Anterior cingulate cortex (tissue), 58 donors: ENCODE data around the gene USP49.

Experiments
- DNase-seq, 58 donors: peaks; one replicate each; lab custom pipeline; 2025; lab: John Stamatoyannopoulos, UW

Gene USP49

GRCh38 chr6:41785254-41785653 is 109.9 kb downstream of the USP49 start:
- DNase-seq = no peak

- no peak for DNase-seq
These were observed 110.5 kb downstream of the USP49 start for GRCh38 chr6:41784581-41785171.

DNA sequence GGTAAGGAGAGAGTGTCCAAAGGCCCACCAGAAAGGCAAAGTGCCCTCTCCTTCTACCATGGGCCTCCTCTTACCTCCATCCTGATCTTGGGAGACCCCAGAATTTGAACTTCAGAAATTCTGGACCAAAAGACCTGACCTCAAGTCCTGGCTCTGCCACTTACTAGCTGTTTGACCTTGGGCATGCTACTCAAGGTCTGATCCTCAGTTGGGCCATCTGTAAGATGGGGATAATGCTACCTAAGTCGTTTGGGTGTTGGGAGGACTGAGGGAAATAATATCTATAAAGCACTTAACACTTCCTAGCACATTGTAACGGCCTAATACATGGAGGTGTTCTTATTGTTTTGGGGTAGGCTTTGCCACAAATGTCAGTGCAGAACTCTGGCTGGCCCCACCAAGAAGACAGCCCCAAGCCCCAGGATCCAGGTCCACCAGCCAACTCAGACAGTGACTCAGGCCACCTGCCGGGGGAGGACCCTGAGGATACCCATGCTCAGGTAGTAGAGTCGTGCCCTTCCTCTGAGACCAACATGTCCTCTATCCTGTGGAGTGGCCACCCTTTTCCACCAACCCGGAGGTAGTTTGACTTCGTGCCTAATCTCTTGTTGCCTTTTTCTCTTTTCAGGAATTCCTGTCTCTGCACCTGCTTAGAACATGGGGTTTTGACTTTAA is 111.9 kb downstream of the USP49 start:
- no peak for DNase-seq

DNA sequence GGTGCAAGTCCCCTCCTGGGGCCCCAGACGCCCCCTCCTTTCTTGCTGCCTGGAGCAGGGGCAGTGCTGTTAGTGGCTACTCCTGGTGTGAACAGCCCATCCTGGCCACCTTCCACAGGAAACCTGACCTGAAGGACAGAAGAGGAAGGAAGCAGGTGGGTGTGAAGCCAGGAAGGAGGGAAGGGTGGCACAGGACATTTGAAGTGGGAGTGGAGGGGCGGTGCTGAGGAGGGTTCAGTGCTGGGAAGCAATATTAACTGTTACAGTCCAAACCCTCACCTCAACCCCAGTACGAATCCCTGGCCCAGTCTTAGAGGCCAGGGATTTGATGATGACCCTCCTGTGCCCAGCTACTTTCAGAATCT is 113.8 kb downstream of the USP49 start:
- DNase-seq = peak in 1 of 58 donors; percentile 34

GRCh38 chr6:41780551-41781365 is 114.4 kb downstream of the USP49 start, which contains the start of gene PRICKLE4:
PRICKLE4 (plus strand) TSS chr6:41780782; CDS start chr6:41783474, 2,692 bp downstream.
- peak in 12 of 58 donors; percentile 22 to 47 (median 32) for DNase-seq

DNA sequence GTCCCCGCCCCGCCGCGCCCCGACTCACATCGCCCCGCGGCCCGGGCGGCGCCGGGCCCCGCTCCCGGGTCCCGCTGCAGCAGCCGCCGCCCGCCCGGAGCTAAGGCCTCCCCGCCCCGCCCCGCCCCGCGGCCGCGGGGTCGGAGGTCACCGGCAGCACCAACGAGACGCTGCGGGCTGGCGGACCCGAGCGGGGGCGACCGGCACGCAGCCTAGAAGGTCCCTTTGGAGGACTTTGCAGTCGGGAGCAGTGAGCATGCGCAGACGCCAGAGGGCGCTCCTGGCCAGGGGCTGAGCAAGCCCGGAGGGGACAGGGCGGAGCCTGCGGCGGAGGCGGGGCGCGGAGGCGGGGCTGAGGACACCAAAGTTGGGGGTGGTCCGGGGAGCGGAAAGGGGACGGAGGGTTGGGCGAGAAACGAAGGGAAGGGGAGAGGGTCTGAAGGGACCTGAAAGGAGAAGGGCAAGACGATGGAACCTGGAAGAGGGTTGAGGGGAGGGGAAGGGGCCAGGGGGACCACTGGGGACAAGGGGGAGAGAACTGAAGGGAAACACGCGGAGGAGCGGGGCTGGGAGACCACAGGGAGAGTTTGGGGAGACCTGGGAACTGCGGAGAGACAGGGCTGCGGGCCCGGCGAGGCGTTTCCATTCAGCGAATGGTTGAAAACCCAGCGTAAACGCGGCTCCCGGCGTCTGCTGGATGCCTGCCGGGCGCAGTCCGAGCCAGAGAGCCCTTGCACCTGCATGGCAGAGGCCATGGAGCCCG is 115.2 kb downstream of the USP49 start, which contains the start of gene FRS3:
TSS of gene FRS3 (minus strand) at position 113 of the 763 bp plus-strand sequence. CDS start 2,913 bp downstream, outside the sequence.
- DNase-seq = peak; percentile 87 to 99 (median 97)

DNA sequence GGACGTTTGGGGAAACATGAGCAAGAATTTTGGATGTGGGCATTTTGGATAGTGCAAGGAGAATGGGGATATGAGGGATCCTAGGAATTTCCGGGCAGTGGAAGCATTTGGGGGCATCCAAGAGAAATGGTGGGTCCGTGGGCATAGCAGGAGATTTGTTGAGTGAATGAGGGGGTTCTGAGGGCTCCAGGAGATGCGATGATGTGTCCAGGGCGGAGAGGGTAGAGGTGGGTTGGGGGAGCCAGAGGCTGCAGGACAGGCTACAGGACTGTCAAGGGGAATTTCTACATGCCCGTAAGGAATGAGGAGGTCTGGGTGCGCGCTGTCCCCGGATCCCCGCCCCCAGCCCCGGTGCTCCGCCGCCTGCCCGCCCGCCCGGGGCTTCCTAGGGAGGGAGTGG is 115.8 kb downstream of the USP49 start:
- peak in 4 of 58 donors; percentile 15 to 67 (median 40) for DNase-seq

GRCh38 chr6:41778895-41779294 is 116.3 kb downstream of the USP49 start:
- DNase-seq = no peak

DNA sequence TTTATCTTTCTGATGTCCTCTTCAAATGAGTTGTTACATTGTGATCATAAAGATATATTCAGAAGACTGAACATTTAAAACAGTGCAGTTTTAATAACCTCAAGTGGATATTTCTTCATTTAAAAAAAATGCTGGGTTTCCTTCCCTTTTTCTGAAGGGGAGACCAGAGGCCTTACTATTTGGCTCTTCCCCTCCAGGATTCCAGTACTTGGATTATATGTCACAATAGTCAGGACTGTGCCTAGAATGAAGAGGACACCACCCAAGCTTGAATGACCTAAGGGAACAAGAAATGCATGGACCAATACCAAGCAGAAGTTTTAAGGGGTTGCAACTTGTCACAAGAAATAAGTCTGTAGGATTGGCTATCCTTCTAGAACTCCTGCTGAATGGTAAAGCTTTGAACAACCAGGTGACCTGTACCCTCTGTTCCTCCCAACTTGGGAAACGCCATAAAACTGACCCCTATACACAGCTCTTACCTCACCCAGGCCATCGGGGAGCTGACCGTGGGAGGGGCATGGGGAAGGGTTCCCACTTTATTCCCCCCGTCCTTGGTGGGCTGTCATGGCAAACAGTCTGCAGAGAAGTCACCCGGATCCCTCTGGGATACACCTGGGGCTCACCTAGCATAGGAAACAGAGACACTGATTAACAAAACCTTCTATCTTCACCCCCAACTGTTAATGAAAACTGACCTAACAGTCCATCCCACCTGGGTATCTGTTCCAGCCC is 117.5 kb downstream of the USP49 start:
- no peak for DNase-seq

GRCh38 chr6:41775293-41775882 is 119.8 kb downstream of the USP49 start:
- DNase-seq = no peak

DNA sequence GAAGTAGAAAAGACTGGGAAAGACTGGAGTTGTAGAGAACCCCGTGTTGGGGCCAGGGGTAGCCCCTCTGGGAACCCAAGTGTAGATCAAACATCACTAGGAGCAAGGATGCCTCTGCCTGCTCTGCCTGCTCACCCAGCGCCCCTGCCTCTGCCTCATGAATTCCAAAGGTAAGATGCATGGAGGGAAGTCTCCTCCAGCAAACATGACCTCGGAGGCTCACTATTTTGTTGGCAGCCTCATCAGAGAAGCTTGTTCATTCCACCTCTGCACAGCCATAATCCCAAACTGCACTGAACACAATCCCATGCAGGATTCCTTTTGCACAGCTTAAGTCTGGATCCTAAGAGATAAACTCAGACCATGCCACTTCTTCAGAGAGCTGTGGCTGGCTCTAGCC is 120.3 kb downstream of the USP49 start:
- no peak for DNase-seq

- no peak for DNase-seq
These were observed 123.9 kb downstream of the USP49 start for GRCh38 chr6:41771058-41771983.

- DNase-seq = no peak
These were observed 124.7 kb downstream of the USP49 start for GRCh38 chr6:41770381-41771057.

DNA sequence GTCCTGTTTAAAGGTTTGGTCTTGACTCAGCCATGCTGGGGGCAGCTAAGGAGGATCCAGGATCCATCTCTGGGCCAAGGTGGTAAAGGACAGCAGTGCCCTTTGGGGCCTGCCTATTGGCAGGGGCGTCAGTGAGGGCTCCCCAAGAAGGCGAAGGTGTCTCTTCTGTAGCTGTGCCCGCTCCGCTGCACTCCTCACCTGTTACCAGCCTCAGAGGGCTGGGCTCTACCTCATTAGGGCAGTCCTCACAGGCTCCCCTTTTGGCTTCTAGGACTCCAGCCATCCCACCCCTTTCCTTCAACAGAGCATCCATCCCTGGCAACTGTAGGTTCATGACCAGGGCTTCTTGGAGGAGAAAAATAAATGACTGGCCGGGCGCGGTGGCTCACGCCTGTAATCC is 125.8 kb downstream of the USP49 start:
- no peak for DNase-seq

- DNase-seq = no peak
These were observed 126.4 kb downstream of the USP49 start for GRCh38 chr6:41768545-41769308.

DNA sequence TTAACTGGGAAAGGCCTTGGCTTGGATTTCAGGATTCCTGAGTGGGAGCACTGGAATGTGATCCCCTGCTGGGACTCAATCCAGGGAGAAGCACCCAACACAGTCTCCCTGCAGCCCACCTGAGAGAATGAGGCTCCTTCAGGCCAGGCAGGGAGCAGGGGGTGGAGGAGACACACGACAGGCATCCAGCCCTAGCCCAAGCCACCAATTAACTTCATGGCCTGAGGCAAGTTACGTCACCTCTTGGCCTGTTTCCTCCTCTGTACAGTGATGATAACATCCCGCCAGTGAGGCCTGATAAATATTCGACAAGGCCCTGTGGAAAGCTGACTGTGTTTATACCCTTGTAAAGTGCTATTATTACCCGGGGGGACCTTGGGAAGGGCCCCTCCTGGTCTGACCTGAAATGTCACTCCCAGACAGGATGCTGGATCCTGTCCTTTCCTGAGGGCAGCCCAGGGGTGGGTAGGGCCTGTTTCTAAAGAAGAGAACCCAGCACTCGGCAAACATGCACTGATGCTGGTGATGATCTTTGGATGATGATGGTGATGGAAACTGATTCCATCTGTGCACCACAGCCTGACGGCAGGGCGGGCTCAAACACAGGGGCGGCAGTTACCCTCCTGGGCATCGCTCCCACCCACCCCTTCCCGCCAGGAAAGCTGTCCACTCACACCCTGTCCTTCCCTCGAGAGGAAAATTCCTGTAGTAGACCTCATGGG is 127.9 kb downstream of the USP49 start:
- DNase-seq = no peak
